Stimulated activated CD4-positive, alpha-beta T cell treated with anti-CD3 and anti-CD28 coated beads, Interleukin-4, amount 100 ng/mL, for 1 hour (primary cell): Measurements from ENCODE around the gene WWP2.
"Not testable (repeated sequence)": the region's sequence is repeated elsewhere in the genome, so short reads cannot be mapped to it uniquely, and the experiment has no call there.

Source experiments
- DNase-seq: peaks from one replicate; pipeline ENCODE4 v3.0.0-alpha.2; 2020

Gene WWP2

GRCh38 chr16:69929480-69929879 is 167.3 kb downstream of the WWP2 start:
- no peak for DNase-seq

- peak; percentile 13 for DNase-seq
These were observed 168.1 kb downstream of the WWP2 start for GRCh38 chr16:69930117-69930776.

DNA sequence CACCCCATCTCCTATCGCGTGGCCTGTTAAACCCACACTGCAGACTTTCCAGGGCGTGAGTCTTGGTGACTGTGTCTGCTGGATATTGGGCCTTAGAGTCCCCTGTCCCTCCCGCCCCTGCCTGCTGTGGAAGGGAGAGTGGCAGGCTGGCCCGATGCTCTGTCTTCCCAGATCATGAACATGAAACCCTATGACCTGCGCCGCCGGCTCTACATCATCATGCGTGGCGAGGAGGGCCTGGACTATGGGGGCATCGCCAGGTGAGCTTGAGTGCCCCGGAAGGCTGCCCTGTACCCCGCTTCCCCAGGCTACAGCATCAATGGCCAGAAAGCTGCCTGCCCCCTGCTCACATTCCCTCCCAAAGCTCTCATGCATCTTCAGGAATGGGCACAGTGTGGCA is 169.5 kb downstream of the WWP2 start:
- no peak for DNase-seq

DNA sequence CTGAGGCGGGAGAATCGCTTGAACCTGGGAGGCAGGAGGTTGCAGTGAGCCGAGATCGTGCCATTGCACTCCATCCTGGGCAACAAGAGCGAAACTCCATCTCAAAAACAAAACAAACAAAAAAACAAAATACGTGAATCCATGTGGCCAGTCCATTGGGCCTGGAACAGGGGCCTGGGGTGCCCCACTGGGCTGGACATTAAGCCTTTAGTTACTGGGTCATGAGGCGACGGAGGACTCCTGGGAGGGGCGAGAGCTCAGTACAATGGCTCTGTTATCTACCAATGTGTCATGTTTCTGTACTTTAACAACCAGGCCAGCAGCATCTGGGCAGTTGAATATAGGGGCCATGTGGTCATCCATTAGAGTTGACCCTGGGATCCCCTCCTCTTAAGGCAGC is 170.1 kb downstream of the WWP2 start:
- DNase-seq = no peak

GRCh38 chr16:69932691-69933392 is 170.7 kb downstream of the WWP2 start:
- no peak for DNase-seq

- DNase-seq = no peak
These were observed 171.9 kb downstream of the WWP2 start for GRCh38 chr16:69934044-69934443.

DNA sequence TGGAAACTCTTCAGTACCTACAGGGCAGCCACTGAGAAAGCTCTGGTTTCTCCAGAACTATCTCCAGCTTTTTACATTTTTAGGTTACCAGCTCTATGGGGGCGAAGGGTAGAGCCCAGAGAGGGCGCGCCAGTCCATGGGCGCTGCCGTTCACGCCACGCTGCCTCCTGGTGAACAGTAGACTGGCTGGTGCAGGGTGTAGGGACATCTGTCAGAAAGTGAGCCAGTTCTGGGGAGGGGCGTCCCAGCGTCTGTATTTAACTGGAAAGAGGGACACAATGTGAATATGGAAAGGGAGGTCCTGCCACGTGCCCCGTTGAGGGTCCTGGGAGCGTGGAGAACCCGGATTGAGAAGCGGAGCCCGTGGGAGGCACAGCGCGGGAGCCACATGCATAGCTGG is 172.6 kb downstream of the WWP2 start:
- DNase-seq = no peak

DNA sequence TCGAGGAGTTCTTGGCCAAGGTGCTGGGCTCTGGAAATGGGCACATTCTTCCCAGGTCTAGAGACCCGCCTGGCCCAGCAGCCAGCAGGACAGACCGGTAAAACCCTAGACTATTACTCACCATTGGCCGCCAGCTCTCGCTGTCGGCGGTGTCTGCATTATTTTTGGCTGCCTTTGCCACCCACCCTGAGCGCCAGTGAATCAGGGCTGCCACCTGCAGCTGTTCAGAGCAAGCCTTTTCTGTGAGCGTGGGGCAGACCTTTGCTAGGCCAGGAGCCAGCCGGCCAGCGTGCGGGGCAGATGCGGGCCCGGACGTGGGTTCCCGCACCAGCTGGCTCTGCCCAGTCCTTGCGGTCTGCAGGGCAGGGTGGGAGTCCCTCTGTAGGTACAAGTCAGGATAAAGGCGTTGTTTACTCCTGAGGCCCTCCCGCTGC is 173.2 kb downstream of the WWP2 start:
- DNase-seq = no peak

DNA sequence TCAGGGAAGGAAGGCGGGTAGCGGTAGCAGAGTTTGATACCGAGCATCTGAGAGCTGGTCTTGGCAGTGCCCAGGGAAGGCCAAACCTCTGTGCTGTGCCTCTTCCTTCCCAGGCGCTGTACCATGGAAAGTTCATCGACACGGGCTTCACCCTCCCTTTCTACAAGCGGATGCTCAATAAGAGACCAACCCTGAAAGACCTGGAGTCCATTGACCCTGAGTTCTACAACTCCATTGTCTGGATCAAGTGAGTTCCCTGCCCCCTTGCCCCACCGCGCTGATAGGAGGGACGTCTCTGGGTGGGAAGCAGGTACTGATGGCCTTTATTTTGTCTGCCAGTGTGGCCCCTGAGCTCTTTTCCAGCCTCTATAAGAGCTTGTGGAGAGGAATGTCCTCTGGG is 173.6 kb downstream of the WWP2 start:
- DNase-seq = no peak

DNA sequence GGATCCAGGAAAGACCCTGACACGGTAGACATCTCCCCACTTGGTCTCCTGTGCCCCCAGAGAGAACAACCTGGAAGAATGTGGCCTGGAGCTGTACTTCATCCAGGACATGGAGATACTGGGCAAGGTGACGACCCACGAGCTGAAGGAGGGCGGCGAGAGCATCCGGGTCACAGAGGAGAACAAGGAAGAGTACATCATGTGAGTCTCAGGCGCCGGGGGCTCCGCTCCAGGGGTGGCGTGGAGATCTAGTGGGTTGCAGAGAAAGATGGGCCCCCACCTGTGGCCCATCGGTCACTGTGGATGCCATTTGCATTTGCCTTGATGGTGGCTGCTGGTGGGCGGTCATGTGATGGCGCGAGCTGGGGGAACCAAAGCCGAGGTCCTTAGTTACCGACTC is 174.1 kb downstream of the WWP2 start:
- DNase-seq = no peak

GRCh38 chr16:69936751-69937211 is 174.6 kb downstream of the WWP2 start:
- no peak for DNase-seq

DNA sequence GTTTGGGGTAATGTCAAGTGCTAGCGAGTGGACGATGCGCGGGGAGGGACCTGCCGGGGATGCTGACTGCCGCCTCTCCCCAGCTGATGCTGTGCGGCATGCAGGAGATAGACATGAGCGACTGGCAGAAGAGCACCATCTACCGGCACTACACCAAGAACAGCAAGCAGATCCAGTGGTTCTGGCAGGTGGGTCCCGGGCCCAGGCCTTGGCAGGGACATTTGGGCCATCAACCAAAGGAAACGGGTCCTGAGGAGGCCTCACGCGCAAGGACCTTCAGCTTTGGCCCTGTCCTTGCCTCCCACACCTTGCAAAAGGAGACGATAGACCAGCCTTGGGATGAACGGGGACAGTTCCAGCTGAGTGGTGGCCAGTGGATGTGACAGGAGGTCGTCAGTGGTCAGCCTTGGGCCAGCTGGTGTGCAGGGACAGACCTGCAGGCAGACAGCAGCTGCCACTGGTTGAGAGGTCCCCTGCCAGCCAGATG is 175.4 kb downstream of the WWP2 start:
- DNase-seq = no peak

- DNase-seq = no peak
These were observed 177.1 kb downstream of the WWP2 start for GRCh38 chr16:69938981-69939820.

- no peak for DNase-seq
These were observed 177.9 kb downstream of the WWP2 start for GRCh38 chr16:69939821-69940585.

DNA sequence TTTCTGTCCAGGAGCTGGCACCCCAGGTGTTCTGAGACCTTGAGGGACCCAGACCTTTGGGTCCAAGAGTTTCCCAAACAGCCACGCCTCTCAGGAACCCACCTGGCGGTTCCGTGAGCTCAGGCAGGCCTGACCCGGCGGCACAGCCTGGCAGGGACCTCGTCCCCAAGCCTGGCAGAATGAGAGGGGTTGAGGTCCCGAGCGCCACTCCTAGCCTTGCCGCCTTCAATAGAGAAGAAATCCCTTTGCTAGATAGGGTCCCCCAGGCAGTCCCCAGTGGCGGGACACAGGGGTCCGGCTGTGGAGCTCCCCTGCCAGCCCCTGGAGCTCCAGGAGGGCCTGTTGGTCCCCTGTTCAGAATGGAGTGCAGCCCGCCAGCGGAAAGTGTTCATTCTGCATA is 178.5 kb downstream of the WWP2 start:
- DNase-seq = no peak

- DNase-seq = no peak
These were observed 179.3 kb downstream of the WWP2 start for GRCh38 chr16:69941251-69942098.

DNA sequence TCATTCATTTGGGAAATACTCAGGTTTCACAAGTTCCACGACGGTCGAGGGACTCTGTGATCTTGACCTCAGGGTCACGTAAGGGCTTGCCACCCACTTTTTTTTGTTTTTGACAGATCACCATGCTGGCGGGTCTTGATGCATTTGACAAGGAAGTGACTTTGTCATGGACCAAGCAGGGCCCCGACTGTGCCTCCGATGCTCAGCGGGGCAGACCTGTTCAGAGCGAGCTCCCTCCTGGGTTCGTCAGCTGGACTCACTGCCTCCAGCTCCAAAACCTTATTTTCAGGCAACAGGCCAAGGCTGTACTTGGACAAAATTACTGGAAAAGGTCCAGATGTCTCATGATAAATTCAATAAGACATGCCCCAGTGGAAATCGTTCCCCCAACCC is 180.0 kb downstream of the WWP2 start:
- no peak for DNase-seq

GRCh38 chr16:69942627-69943170 is 180.6 kb downstream of the WWP2 start:
- DNase-seq = no peak

- DNase-seq = not testable (repeated sequence)
These were observed 181.3 kb downstream of the WWP2 start for GRCh38 chr16:69943241-69944036.

- not testable (repeated sequence) for DNase-seq
These were observed 188.3 kb downstream of the WWP2 start for GRCh38 chr16:69950411-69950810.
